Liver (tissue), 9 donors: ENCODE measurements around the gene CCNE1. TPM values are rescaled to one million over a fixed set of nuclear protein-coding genes. Genes with fewer than 3 reads are reported as not detected.

ENCODE experiments used
- DNase-seq: peaks from one replicate; pipeline ENCODE4 v3.0.0-alpha.2; 2017; ENCODE audit warnings: low spot score
- H3K27ac ChIP-seq, 2 donors: one replicate each; pipeline ENCODE4 v1.7.0; 2013; ENCODE audit warnings: inconsistent platforms in 2 of 2, low read length in 2 of 2, control low read depth in 1 of 2, low read depth in 1 of 2, mild to moderate bottlenecking in 1 of 2
- H3K27me3 ChIP-seq, 4 donors: one replicate each; pipeline versions ENCODE4 v1.6.1 to v1.7.0; 2013; ENCODE audit warnings: low read length in 3 of 4, inconsistent platforms in 1 of 4, mild to moderate bottlenecking in 1 of 4, moderate library complexity in 1 of 4; ENCODE audit not compliant: control insufficient read depth in 4 of 4, insufficient read depth in 4 of 4
- H3K36me3 ChIP-seq, 4 donors: one replicate each; pipeline versions ENCODE4 v1.6.1 to v1.7.0; 2013; ENCODE audit warnings: low read length in 3 of 4, mild to moderate bottlenecking in 3 of 4, low read depth in 1 of 4, moderate library complexity in 1 of 4; ENCODE audit not compliant: control insufficient read depth in 4 of 4, insufficient read depth in 3 of 4
- H3K4me1 ChIP-seq, 4 donors: one replicate each; pipeline versions ENCODE4 v1.6.1 to v1.7.0; 2013; ENCODE audit warnings: low read length in 3 of 4, mild to moderate bottlenecking in 3 of 4, moderate library complexity in 1 of 4; ENCODE audit not compliant: control insufficient read depth in 4 of 4, insufficient read depth in 4 of 4
- H3K4me3 ChIP-seq, 3 donors: one replicate each; pipeline versions ENCODE4 v1.6.1 to v1.7.0; 2013; ENCODE audit warnings: low read length in 3 of 3, control low read depth in 1 of 3, low read depth in 1 of 3, mild to moderate bottlenecking in 1 of 3
- H3K9ac ChIP-seq, 2 donors: one replicate each; pipeline ENCODE4 v1.7.0; 2013; ENCODE audit warnings: low read length in 2 of 2, mild to moderate bottlenecking in 2 of 2, moderate library complexity in 2 of 2, control low read depth in 1 of 2, low read depth in 1 of 2
- H3K9me3 ChIP-seq, 4 donors: one replicate each; pipeline versions ENCODE4 v1.6.1 to v1.7.0; 2013; ENCODE audit warnings: low read length in 3 of 4; ENCODE audit not compliant: control insufficient read depth in 4 of 4
- EGR1 ChIP-seq, 2 donors: IDR thresholded peaks; 2 replicates each; pipeline ENCODE4 v1.6.1; 2016 to 2018; ENCODE audit warnings: antibody characterized with exemption in 2 of 2, low read depth in 2 of 2
- FOXA1 ChIP-seq: IDR thresholded peaks from 2 replicates; pipeline ENCODE4 v1.6.1; 2016; ENCODE audit warnings: antibody characterized with exemption
- FOXA2 ChIP-seq: IDR thresholded peaks from 2 replicates; pipeline ENCODE4 v1.6.1; 2016; ENCODE audit warnings: antibody characterized with exemption
- GABPA ChIP-seq, 2 donors: IDR thresholded peaks in 1 of 2; conservative IDR thresholded peaks in 1 of 2; 2 replicates each; pipeline ENCODE4 v1.6.1; 2016; ENCODE audit warnings: antibody characterized with exemption in 2 of 2, mild to moderate bottlenecking in 1 of 2, moderate library complexity in 1 of 2
- HNF4A ChIP-seq, 2 donors: conservative IDR thresholded peaks; 2 replicates each; pipeline ENCODE4 v1.6.1; 2016; ENCODE audit warnings: antibody characterized with exemption in 2 of 2, mild to moderate bottlenecking in 2 of 2
- HNF4G ChIP-seq: IDR thresholded peaks from 2 replicates; pipeline ENCODE4 v1.6.1; 2016; ENCODE audit warnings: antibody characterized with exemption
- JUND ChIP-seq, 2 donors: IDR thresholded peaks; 2 replicates each; pipeline ENCODE4 v1.6.1; 2016; ENCODE audit warnings: antibody characterized with exemption in 2 of 2
- NR2F2 ChIP-seq: IDR thresholded peaks from 2 replicates; pipeline ENCODE4 v1.6.1; 2016; ENCODE audit warnings: antibody characterized with exemption
- RAD21 ChIP-seq, 2 donors: IDR thresholded peaks; 2 replicates each; pipeline ENCODE4 v1.6.1; 2016; ENCODE audit warnings: antibody characterized with exemption in 2 of 2, mild to moderate bottlenecking in 2 of 2
- REST ChIP-seq: IDR thresholded peaks from 2 replicates; pipeline ENCODE4 v1.6.1; 2016; ENCODE audit warnings: antibody characterized with exemption, mild to moderate bottlenecking
- RXRA ChIP-seq, 2 donors: IDR thresholded peaks; 2 replicates each; pipeline ENCODE4 v1.6.1; 2017 to 2018; ENCODE audit warnings: antibody characterized with exemption in 2 of 2, mild to moderate bottlenecking in 1 of 2
- SP1 ChIP-seq: IDR thresholded peaks from 2 replicates; pipeline ENCODE4 v1.6.1; 2018; ENCODE audit warnings: antibody characterized with exemption, mild to moderate bottlenecking
- TAF1 ChIP-seq: conservative IDR thresholded peaks from 2 replicates; pipeline ENCODE4 v1.6.1; 2016; ENCODE audit warnings: antibody characterized with exemption, mild to moderate bottlenecking
- YY1 ChIP-seq: IDR thresholded peaks from 2 replicates; pipeline ENCODE4 v1.6.1; 2016; ENCODE audit warnings: antibody characterized with exemption, mild to moderate bottlenecking
- ZBTB33 ChIP-seq: IDR thresholded peaks from 2 replicates; pipeline ENCODE4 v1.6.1; 2016; ENCODE audit warnings: antibody characterized with exemption
- WGBS: extraction: QIAGEN DNeasy Blood & Tissue Kit; methylation state at CpG from one replicate; pipeline ENCODE4 v1.1.7; 2013; 5-methylcytosine and 5-hydroxymethylcytosine counted together
- polyA plus RNA-seq, 2 donors: library from polyadenylated mRNA; stranded (reverse) in 1 of 2; unstranded in 1 of 2; fragments of 200-250 nt in 1 of 2; fragments of >200 nt in 1 of 2; fragmentation: Nextera tagmentation in 1 of 2; extraction: Ambion mirVana in 1 of 2; gene quantifications; one replicate each; pipeline versions ENCODE4 v1.2.1 to v1.2.3, GENCODE V29; 2013 to 2015
- total RNA-seq, 2 donors: library from RNA; depleted of rRNA; stranded (reverse); fragments of >200 nt; gene quantifications; one replicate each; pipeline ENCODE4 v1.2.3, GENCODE V29; 2014
- TF ChIP-seq, protein P1 (sequence below): IDR thresholded peaks from 2 replicates; pipeline ENCODE4 v1.6.1; 2016; ENCODE audit warnings: antibody characterized with exemption
- TF ChIP-seq, protein P2 (sequence below): fragments of 150-350 bp; IDR thresholded peaks from 2 replicates; pipeline ENCODE4 v1.5.1; 2017; ENCODE audit warnings: improper control_type of control experiment, low read depth, low read length; ENCODE audit not compliant: missing input control
- donor health status: healthy.
- donor health status: healthy.
- donor health status: healthy.
- donor health status: healthy.
- donor health status: healthy.

CCNE1 gene
- total and polyA plus RNA-seq, 4 donors = 0.32 to 19.5 (median 0.79) TPM

DNA sequence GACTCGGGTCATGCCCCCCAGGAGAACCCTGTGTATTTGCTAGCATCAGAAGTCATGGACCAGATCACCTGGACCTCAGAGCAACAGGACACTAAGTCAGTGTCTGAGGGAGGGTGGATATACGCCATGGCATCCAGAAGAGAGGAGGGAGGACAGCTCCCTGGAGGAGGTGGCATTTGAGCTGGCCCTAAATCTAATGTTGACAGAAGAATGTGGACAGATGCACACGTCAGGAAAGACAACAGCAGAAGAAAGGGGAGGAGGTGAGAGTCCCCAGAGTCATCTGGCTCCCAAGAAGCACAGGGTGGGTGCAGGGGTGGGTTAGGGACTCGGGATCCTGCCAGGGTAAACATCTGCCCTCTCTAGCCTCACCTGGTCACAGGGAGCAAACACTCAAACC lies 24.5 kb upstream of the CCNE1 start:
- Histone ChIP-seq H3K4me3 (no peak overlapping the region), H3K27ac (no peak overlapping the region), H3K9ac (no peak overlapping the region), H3K27me3 (no peaks in the 10 kb centered on the region), H3K4me1 (no peaks in the 10 kb centered on the region), H3K9me3 (no peaks in the 10 kb centered on the region), H3K36me3 (no peaks in the 10 kb centered on the region)
- TF ChIP-seq RXRA (IDR thresholded peaks at IDR 0.05) (no peak), REST (no peak), FOXA2 (no peak), HNF4G (no peak), ZBTB33 (no peak), YY1 (no peak), FOXA1 (no peak), TAF1 (no peak), SP1 (no peak), HNF4A (conservative IDR thresholded peaks at IDR 0.05) (no peak), GABPA (IDR thresholded peaks at IDR 0.05 in 1 of 2, conservative IDR thresholded peaks at IDR 0.05 in 1 of 2) (no peak), RAD21 (IDR thresholded peaks at IDR 0.05) (no peak), JUND (IDR thresholded peaks at IDR 0.05) (no peak), EGR1 (IDR thresholded peaks at IDR 0.05; ENCODE audit: low read depth in 2 of 2) (no peak)
- TF ChIP-seq, protein P1, sequence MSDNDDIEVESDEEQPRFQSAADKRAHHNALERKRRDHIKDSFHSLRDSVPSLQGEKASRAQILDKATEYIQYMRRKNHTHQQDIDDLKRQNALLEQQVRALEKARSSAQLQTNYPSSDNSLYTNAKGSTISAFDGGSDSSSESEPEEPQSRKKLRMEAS = no peak
- TF ChIP-seq, protein P2, sequence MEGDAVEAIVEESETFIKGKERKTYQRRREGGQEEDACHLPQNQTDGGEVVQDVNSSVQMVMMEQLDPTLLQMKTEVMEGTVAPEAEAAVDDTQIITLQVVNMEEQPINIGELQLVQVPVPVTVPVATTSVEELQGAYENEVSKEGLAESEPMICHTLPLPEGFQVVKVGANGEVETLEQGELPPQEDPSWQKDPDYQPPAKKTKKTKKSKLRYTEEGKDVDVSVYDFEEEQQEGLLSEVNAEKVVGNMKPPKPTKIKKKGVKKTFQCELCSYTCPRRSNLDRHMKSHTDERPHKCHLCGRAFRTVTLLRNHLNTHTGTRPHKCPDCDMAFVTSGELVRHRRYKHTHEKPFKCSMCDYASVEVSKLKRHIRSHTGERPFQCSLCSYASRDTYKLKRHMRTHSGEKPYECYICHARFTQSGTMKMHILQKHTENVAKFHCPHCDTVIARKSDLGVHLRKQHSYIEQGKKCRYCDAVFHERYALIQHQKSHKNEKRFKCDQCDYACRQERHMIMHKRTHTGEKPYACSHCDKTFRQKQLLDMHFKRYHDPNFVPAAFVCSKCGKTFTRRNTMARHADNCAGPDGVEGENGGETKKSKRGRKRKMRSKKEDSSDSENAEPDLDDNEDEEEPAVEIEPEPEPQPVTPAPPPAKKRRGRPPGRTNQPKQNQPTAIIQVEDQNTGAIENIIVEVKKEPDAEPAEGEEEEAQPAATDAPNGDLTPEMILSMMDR = no peak
- 67% methylated on average over 4 of the region's 4 CpGs for WGBS
- no peak for DNase-seq

DNA sequence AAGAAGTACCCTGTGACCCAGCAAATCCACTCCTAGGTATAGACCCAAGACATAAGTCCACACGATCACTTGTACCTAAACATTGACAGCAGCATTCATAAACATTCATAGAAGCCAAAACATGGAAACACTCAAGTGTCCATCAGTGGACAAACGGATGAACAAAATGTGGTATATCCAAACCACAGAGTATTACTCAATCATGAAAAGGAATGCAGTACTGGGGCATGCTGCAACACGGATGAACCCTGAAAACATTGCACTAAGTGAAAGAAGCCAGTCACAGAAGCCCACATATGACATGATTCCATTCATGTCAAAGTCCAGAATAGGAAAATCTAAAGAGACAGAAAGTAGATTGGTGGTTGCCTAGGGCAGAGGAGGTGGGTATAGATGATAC lies 22.8 kb upstream of the CCNE1 start:
- no peaks in the 10 kb centered on the region for H3K36me3 ChIP-seq
- no peak for DNase-seq
- WGBS = 95% methylated on average over 3 of the region's 3 CpGs

More for the DNA sequence above, 22.8 kb upstream of the CCNE1 start:
- no peak overlapping the region for H3K27ac ChIP-seq
- no peak overlapping the region for H3K4me3 ChIP-seq
- no peak for TF ChIP-seq JUND (IDR thresholded peaks at IDR 0.05)
- no peak for TF ChIP-seq NR2F2
- TF ChIP-seq, protein P1 = no peak
- no peak for TF ChIP-seq HNF4A (conservative IDR thresholded peaks at IDR 0.05)
- no peak for TF ChIP-seq ZBTB33
- TF ChIP-seq TAF1 = no peak
- no peak for TF ChIP-seq RAD21 (IDR thresholded peaks at IDR 0.05)
- no peaks in the 10 kb centered on the region for H3K9me3 ChIP-seq
- no peak overlapping the region for H3K9ac ChIP-seq
- H3K27me3 ChIP-seq = no peaks in the 10 kb centered on the region
- no peaks in the 10 kb centered on the region for H3K4me1 ChIP-seq
